Ishikawa (cell line): ENCODE results near the gene FLRT3.

Source experiments
- CEBPB ChIP-seq: IDR thresholded peaks from 2 replicates; pipeline ENCODE4 v1.6.1; 2012
- CREB1 ChIP-seq: IDR thresholded peaks from 2 replicates; pipeline ENCODE4 v1.6.1; 2012; ENCODE audit warnings: low read depth
- EGR1 ChIP-seq: IDR thresholded peaks from 2 replicates; pipeline ENCODE4 v1.6.1; 2012
- EP300 ChIP-seq: IDR thresholded peaks from 2 replicates; pipeline ENCODE4 v1.6.1; 2012; ENCODE audit warnings: borderline replicate concordance
- FOXM1 ChIP-seq: IDR thresholded peaks from 2 replicates; pipeline ENCODE4 v1.6.1; 2012; ENCODE audit warnings: low read depth, borderline replicate concordance
- MAX ChIP-seq: IDR thresholded peaks from 2 replicates; pipeline ENCODE4 v1.6.1; 2012
- NFIC ChIP-seq: IDR thresholded peaks from 2 replicates; pipeline ENCODE4 v1.6.1; 2012
- RAD21 ChIP-seq: IDR thresholded peaks from 2 replicates; pipeline ENCODE4 v1.6.1; 2012; ENCODE audit warnings: low read depth
- REST ChIP-seq: IDR thresholded peaks from 2 replicates; pipeline ENCODE4 v1.6.1; 2012; ENCODE audit warnings: low read depth, mild to moderate bottlenecking
- TAF1 ChIP-seq: IDR thresholded peaks from 2 replicates; pipeline ENCODE4 v1.6.1; 2012; ENCODE audit warnings: low read depth, mild to moderate bottlenecking
- TCF12 ChIP-seq: IDR thresholded peaks from 2 replicates; pipeline ENCODE4 v1.6.1; 2012; ENCODE audit warnings: low read depth
- TEAD4 ChIP-seq: IDR thresholded peaks from 2 replicates; pipeline ENCODE4 v1.6.1; 2012
- USF1 ChIP-seq: IDR thresholded peaks from 2 replicates; pipeline ENCODE4 v1.6.1; 2012
- YY1 ChIP-seq: IDR thresholded peaks from 2 replicates; pipeline ENCODE4 v1.6.1; 2012; ENCODE audit warnings: low read depth
- ZBTB7A ChIP-seq: IDR thresholded peaks from 2 replicates; pipeline ENCODE4 v1.6.1; 2012; ENCODE audit warnings: low read depth

The FLRT3 gene

GRCh38 chr20:14335052-14335451 lies 2.4 kb downstream of the FLRT3 start:
- no peak for TF ChIP-seq USF1
- no peak for TF ChIP-seq TEAD4
- TF ChIP-seq TCF12: no peak
- no peak for TF ChIP-seq FOXM1
- no peak for TF ChIP-seq CREB1
- no peak for TF ChIP-seq EGR1
- TF ChIP-seq YY1: no peak
- TF ChIP-seq RAD21: no peak
- TF ChIP-seq EP300: no peak
- TF ChIP-seq NFIC: no peak
- TF ChIP-seq TAF1: no peak
- TF ChIP-seq MAX: no peak
- TF ChIP-seq REST: no peak
- TF ChIP-seq ZBTB7A: no peak
- no peak for TF ChIP-seq CEBPB

- TF ChIP-seq EGR1 (no peak), FOXM1 (no peak), RAD21 (peak; percentile 47)
These were observed 3.0 kb downstream of the FLRT3 start for GRCh38 chr20:14334306-14334930.

- TF ChIP-seq USF1 (no peak), TEAD4 (no peak), MAX (no peak), EGR1 (no peak), CREB1 (no peak), REST (no peak), YY1 (no peak)
These were observed 3.7 kb downstream of the FLRT3 start for GRCh38 chr20:14333721-14334120.

- no peak for TF ChIP-seq MAX
- TF ChIP-seq CEBPB: no peak
- TF ChIP-seq ZBTB7A: no peak
- no peak for TF ChIP-seq YY1
- no peak for TF ChIP-seq EP300
- TF ChIP-seq CREB1: no peak
- TF ChIP-seq REST: no peak
- no peak for TF ChIP-seq RAD21
- no peak for TF ChIP-seq TEAD4
- no peak for TF ChIP-seq EGR1
- TF ChIP-seq FOXM1: no peak
- TF ChIP-seq USF1: no peak
- TF ChIP-seq TAF1: no peak
- TF ChIP-seq TCF12: no peak
- no peak for TF ChIP-seq NFIC
These were observed 4.5 kb downstream of the FLRT3 start for GRCh38 chr20:14332866-14333265.
